IPS-15b (cell line): Measurements from ENCODE around the gene FBXW8.

Experiments
- H3K27me3 ChIP-seq: one replicate; pipeline ENCODE4 v1.6.1; 2013; ENCODE audit warnings: low read length; ENCODE audit not compliant: control insufficient read depth, insufficient read depth
- H3K36me3 ChIP-seq: one replicate; pipeline ENCODE4 v1.6.1; 2013; ENCODE audit warnings: low read length; ENCODE audit not compliant: control insufficient read depth, insufficient read depth
- H3K4me1 ChIP-seq: one replicate; pipeline ENCODE4 v1.6.1; 2013; ENCODE audit warnings: mild to moderate bottlenecking, low read length; ENCODE audit not compliant: control insufficient read depth, insufficient read depth
- H3K4me3 ChIP-seq: one replicate; pipeline ENCODE4 v1.5.1; 2013; ENCODE audit warnings: low read depth, low read length
- H3K9ac ChIP-seq: one replicate; pipeline ENCODE4 v1.6.1; 2013; ENCODE audit warnings: low read depth, mild to moderate bottlenecking, low read length
- H3K9me3 ChIP-seq: one replicate; pipeline ENCODE4 v1.6.1; 2013; ENCODE audit warnings: mild to moderate bottlenecking, low read length; ENCODE audit not compliant: control insufficient read depth, insufficient read depth

FBXW8 gene

GRCh38 chr12:116916714-116917114, 6.0 kb downstream of the FBXW8 start:
- H3K4me3 ChIP-seq: no peak overlapping the region
- H3K9ac ChIP-seq: no peak overlapping the region
- H3K36me3 ChIP-seq: no peaks in the 10 kb centered on the region
- H3K9me3 ChIP-seq: no peaks in the 10 kb centered on the region
- no peaks in the 10 kb centered on the region for H3K27me3 ChIP-seq
- H3K4me1 ChIP-seq: peaks cover 4% of the 10 kb centered on the region

- H3K9ac ChIP-seq: no peak overlapping the region
- no peaks in the 10 kb centered on the region for H3K36me3 ChIP-seq
- H3K4me3 ChIP-seq: no peak overlapping the region
- no peaks in the 10 kb centered on the region for H3K27me3 ChIP-seq
- no peaks in the 10 kb centered on the region for H3K9me3 ChIP-seq
- peaks cover 4% of the 10 kb centered on the region for H3K4me1 ChIP-seq
Measured at GRCh38 chr12:116918464-116918863, 7.7 kb downstream of the FBXW8 start.

- Histone ChIP-seq H3K36me3 (no peaks in the 10 kb centered on the region), H3K9ac (no peak overlapping the region), H3K4me3 (no peak overlapping the region), H3K9me3 (no peaks in the 10 kb centered on the region), H3K27me3 (no peaks in the 10 kb centered on the region), H3K4me1 (peaks cover 4% of the 10 kb centered on the region)
Measured at GRCh38 chr12:116919247-116919661, 8.5 kb downstream of the FBXW8 start.

DNA sequence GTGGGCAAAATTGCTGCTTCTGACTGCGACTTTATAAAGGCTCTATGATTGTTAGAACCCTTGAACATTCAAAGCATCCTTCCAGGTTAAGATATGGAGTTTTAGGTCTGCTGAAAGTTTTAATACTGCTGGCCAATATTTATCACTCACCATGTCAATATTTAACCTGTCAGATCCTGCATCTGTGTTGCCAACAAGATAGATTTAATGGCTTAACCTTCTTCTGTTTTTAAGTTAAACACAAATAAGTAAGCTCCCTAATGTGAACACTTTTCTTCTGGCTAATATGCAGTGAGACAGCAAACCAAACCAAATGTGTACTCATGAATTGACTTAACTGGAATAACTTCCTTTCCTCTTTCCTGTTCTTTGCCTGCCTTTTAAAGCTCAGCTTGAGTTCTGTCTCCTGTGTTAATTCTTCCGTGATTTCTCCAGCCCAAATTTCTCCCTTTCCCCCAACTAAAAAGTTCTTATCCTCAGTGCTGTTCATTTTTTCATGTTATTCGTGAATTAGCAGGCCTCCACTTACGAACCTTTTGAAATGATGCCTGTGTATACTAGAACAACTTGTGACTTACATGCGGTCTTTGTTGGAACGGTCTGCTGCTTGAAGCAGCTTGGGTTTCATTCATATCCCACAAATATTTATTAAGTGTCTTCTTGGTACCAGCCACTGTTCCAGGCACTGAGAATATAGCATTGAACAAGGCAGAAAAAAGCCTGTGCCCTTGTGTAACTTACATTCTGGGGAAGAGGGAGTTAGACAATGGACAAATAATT, 9.1 kb downstream of the FBXW8 start:
- Histone ChIP-seq H3K9ac (no peak overlapping the region), H3K36me3 (no peaks in the 10 kb centered on the region), H3K4me1 (peaks cover 4% of the 10 kb centered on the region), H3K27me3 (no peaks in the 10 kb centered on the region), H3K9me3 (no peaks in the 10 kb centered on the region), H3K4me3 (no peak overlapping the region)

DNA sequence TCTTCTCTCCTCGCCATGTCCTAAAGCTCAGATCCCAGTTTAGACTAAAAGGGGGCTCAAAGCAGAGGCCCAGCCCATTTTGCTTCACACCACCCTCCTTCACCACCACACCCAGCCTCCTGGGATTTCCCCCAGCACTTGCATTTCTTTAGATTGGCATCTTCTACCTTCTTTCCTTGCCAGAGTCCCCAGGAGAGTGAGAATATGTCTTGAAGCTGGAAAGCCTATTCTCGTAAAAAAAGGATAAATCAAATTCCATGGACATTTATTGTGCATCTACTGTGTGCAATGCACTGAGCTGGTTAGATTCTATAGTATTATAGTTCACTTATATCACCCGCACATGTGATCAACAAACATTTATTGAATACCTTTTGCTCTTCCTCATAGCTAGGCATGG, 10.2 kb downstream of the FBXW8 start:
- Histone ChIP-seq H3K4me1 (peaks cover 4% of the 10 kb centered on the region), H3K27me3 (no peaks in the 10 kb centered on the region), H3K9ac (peak overlapping the region; percentile 30), H3K4me3 (no peak overlapping the region), H3K36me3 (no peaks in the 10 kb centered on the region), H3K9me3 (no peaks in the 10 kb centered on the region)

- H3K4me3 ChIP-seq: no peak overlapping the region
- no peak overlapping the region for H3K9ac ChIP-seq
- no peaks in the 10 kb centered on the region for H3K27me3 ChIP-seq
- no peaks in the 10 kb centered on the region for H3K36me3 ChIP-seq
- no peaks in the 10 kb centered on the region for H3K9me3 ChIP-seq
- H3K4me1 ChIP-seq: peaks cover 4% of the 10 kb centered on the region
Measured at GRCh38 chr12:116922194-116922897, 11.6 kb downstream of the FBXW8 start.

DNA sequence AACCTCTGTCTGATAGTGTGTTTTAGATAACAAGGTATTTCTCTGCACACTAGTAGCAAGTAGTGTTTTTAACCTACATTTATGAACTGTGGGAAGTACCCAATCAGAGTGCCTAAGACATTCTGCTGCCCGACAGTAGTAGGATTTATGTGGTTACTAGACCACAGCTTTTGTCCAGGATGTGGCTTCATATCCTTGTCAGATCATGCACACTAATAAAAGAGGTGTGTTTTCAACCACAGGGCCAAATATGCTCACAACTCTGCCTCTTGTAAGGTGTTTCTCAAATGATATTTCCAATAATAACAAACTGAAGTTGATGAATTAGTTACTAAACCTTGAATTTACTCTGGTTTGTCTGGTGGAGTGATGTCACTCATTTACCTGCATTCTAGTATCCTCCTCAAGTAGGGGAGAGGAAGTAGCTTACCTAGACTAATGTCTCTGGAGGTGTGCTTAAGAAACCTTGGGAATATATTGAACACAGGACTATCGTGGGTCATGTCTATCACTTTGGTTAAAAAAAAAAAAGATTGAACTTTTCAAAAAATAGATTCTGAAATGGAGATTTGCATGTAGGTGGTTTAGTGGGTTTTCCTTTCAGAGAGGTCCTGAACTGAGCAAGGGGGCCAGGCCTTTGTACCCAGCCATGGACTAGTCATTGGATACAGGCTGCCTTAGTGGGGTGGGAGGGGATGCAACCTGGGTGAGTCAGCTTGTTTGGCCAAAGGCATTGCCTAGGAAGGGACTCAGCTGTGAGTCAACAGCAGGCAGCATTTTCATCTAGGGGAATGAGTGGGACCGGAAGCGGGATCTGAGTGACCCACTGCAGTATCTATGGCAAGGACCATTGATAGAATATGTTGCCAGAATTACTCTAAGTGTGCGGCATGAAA, 14.1 kb downstream of the FBXW8 start:
- H3K4me1 ChIP-seq: peaks cover 4% of the 10 kb centered on the region
- H3K27me3 ChIP-seq: no peaks in the 10 kb centered on the region
- no peaks in the 10 kb centered on the region for H3K9me3 ChIP-seq
- no peaks in the 10 kb centered on the region for H3K36me3 ChIP-seq
- H3K4me3 ChIP-seq: no peak overlapping the region
- no peak overlapping the region for H3K9ac ChIP-seq

DNA sequence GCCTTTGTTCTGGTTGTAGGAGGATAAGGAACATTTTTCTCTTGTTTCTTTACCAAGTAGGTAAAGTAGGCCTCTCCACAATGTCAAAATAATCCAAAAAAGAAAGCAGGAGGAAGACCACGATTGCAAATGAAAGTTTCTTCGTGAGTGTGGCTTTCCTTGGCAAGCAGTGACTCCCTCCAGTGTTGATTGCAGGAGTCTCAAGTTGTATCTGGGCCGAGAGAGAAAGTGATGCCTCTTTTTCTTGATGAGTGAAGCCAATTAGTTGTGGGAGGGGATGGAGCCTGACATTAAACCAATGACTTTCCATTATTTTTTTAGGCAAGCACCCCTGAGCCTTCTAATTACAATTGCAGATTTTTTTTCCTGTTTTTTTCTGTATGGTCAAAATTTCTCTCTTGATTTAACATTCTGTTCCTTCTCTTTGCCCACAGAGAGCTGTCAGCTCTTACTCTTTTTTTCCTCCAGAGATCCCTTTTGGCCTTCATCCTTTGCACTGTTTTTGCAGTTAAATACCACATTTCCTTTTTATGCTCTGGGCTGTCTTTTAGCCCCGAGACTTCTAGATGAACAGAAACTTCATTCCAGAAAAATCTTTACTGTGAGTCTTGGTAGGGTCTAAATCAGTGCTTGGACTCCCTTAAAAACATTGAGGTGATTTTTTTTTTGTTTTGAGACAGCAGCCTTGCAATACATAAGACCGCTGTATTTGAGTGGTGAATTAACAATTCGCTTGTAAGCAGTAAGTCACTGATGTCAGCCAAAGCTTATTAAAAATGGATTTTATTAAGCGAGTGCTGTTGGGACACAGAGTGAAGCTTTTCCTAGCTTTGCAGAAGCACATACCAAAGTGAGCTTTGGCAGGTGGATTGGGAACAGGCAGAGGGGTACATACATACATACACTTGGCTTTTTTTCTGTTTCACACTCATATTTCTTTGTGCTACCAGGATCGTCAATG, 15.8 kb downstream of the FBXW8 start:
- Histone ChIP-seq H3K4me1 (no peaks in the 10 kb centered on the region), H3K36me3 (no peaks in the 10 kb centered on the region)

DNA sequence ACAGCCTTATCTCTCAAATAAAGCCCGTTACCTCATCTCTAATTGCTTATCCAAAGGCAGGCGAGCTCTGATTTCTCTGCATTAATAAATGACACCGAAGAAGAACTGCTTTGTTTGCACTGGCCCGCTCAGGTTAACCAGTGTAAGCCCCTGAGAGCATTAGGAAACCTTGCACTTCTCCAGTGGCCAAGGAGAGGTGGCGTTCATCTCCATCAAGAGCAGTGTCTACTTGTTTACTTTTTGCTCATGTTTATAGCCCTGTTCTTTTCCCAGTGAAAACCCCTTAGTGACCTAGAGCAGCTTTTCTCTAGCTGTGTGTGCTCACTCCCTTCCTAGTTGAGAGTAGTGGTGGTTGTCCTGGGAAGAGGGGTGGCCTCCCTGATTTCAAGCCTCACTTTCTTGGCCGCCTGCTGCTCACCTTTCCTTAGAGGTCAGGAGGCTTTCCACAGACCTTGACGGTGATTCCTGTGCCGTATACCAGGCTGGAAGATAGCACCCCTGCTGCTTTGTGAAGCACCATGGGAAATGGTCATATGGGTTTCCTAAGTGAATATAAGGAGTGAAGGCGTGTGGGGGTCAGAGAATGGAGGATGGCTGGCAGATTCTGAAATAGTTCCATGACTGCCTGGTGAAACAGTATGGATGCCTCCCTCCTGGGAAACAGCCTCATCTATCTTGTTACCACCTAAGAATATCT, 16.6 kb downstream of the FBXW8 start:
- no peaks in the 10 kb centered on the region for H3K4me1 ChIP-seq

More for the DNA sequence above, 15.8 kb downstream of the FBXW8 start:
- H3K4me3 ChIP-seq: no peak overlapping the region
- H3K9me3 ChIP-seq: no peaks in the 10 kb centered on the region
- H3K27me3 ChIP-seq: no peaks in the 10 kb centered on the region
- H3K9ac ChIP-seq: no peak overlapping the region

DNA sequence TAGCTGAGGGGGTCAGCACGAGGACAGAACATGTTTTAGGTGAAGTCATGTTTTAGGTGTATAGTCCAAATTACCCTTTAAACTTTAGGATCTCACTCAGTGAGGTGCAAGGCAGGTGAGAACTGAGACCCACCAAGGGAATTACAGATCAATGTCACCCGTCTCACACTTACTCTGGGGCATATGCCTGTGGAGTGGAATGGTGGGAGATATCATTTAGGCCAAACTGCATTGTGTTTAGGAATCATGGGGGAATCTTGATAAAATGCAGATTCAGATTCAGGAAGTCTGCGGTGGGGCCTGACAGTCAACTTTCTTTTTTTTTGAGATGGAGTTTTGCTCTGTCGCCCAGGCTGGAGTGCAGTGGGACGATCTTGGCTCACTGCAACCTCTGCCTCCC, 17.8 kb downstream of the FBXW8 start:
- no peaks in the 10 kb centered on the region for H3K9me3 ChIP-seq
- no peak overlapping the region for H3K4me3 ChIP-seq
- no peaks in the 10 kb centered on the region for H3K27me3 ChIP-seq
- no peaks in the 10 kb centered on the region for H3K36me3 ChIP-seq
- H3K4me1 ChIP-seq: no peaks in the 10 kb centered on the region
- no peak overlapping the region for H3K9ac ChIP-seq

More for the DNA sequence above, 16.6 kb downstream of the FBXW8 start:
- Histone ChIP-seq H3K4me3 (no peak overlapping the region), H3K27me3 (no peaks in the 10 kb centered on the region), H3K36me3 (no peaks in the 10 kb centered on the region), H3K9me3 (no peaks in the 10 kb centered on the region), H3K9ac (no peak overlapping the region)
